Lower leg skin (tissue), 3 donors: ENCODE data around the gene EEF1AKMT1.

Experiments used
- POLR2A ChIP-seq, 2 donors: fragments of 450-650 bp; IDR thresholded peaks; one replicate each; pipeline ENCODE4 v1.6.1; 2016 to 2017; ENCODE audit warnings: antibody characterized with exemption in 2 of 2, mild to moderate bottlenecking in 1 of 2, moderate library complexity in 1 of 2
- TF ChIP-seq, protein P1 (sequence below), 3 donors: fragments of 450-650 bp; IDR thresholded peaks; one replicate each; pipeline ENCODE4 v1.5.1; 2016; ENCODE audit warnings: antibody characterized with exemption in 3 of 3, mild to moderate bottlenecking in 3 of 3, moderate library complexity in 2 of 3

DNA sequence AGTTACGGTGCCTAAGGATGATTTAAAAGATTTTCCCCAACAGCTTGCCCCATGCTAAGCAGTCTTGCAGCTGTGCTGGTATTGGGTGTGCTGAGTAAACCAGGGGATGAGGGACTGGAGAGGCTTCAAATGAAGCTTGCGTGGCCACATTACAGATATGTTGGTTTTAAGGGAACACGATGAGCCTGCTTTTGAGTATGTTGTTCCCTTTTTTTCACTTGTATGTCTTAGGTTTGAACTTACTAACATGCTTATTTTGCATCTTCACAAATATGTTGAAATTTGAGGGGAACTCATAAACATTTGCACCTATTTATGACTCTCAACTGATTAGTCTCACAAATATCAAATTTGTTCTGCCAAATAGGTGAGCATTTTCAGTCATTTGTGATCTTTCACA, 72.3 kb downstream of the EEF1AKMT1 start:
- TF ChIP-seq, protein P1, sequence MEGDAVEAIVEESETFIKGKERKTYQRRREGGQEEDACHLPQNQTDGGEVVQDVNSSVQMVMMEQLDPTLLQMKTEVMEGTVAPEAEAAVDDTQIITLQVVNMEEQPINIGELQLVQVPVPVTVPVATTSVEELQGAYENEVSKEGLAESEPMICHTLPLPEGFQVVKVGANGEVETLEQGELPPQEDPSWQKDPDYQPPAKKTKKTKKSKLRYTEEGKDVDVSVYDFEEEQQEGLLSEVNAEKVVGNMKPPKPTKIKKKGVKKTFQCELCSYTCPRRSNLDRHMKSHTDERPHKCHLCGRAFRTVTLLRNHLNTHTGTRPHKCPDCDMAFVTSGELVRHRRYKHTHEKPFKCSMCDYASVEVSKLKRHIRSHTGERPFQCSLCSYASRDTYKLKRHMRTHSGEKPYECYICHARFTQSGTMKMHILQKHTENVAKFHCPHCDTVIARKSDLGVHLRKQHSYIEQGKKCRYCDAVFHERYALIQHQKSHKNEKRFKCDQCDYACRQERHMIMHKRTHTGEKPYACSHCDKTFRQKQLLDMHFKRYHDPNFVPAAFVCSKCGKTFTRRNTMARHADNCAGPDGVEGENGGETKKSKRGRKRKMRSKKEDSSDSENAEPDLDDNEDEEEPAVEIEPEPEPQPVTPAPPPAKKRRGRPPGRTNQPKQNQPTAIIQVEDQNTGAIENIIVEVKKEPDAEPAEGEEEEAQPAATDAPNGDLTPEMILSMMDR (IDR thresholded peaks at IDR 0.05) = no peak
- TF ChIP-seq POLR2A (IDR thresholded peaks at IDR 0.05) = no peak
